Ascending aorta (tissue), 2 donors: ENCODE measurements around the gene CNGA2. TPM values are rescaled to one million over a fixed set of nuclear protein-coding genes. Genes with fewer than 3 reads are reported as not detected.

Experiments used
- DNase-seq, 2 donors: peaks; one replicate each; pipeline ENCODE4 v3.0.0-alpha.2; 2019; ENCODE audit warnings: low spot score in 2 of 2
- H3K27ac ChIP-seq, 2 donors: fragments of 200-600 bp; sonication (generic); one replicate each; pipeline ENCODE4 v1.5.1; 2016 to 2017; ENCODE audit warnings: mild to moderate bottlenecking in 1 of 2
- H3K27me3 ChIP-seq: fragments of 200-600 bp; sonication (generic); one replicate; pipeline ENCODE4 v1.5.1; 2017
- H3K36me3 ChIP-seq, 2 donors: fragments of 200-600 bp; sonication (generic); one replicate each; pipeline ENCODE4 v1.5.1; 2016
- H3K4me1 ChIP-seq, 2 donors: fragments of 200-600 bp; sonication (generic); one replicate each; pipeline ENCODE4 v1.5.1; 2016 to 2017; ENCODE audit warnings: mild to moderate bottlenecking in 1 of 2
- H3K4me3 ChIP-seq, 2 donors: fragments of 200-600 bp; sonication (generic); one replicate each; pipeline ENCODE4 v1.5.1; 2016 to 2017; ENCODE audit warnings: mild to moderate bottlenecking in 1 of 2
- H3K9me3 ChIP-seq, 2 donors: fragments of 200-600 bp; sonication (generic); one replicate each; pipeline ENCODE4 v1.5.1; 2016
- intact Hi-C: fragments of 100-400 bp; cut with DNase I; formaldehyde crosslinking; loops from one replicate; pipeline ENCODE4 v1.15.1; 2023
- total RNA-seq: library from RNA; depleted of rRNA; stranded (reverse); fragments of >200 nt; gene quantifications from one replicate; pipeline ENCODE4 v1.1.0, GENCODE V29; 2016
- TF ChIP-seq, protein P1 (sequence below), 3 experiments: fragments of 200-600 bp in 2 of 3; fragments of 450-650 bp in 1 of 3; sonication (generic) in 2 of 3; IDR thresholded peaks; one replicate each; pipeline ENCODE4 v1.5.1; 2016 to 2019; ENCODE audit warnings: antibody characterized with exemption in 3 of 3, mild to moderate bottlenecking in 1 of 3, moderate library complexity in 1 of 3

CNGA2 gene
- total RNA-seq, 1 donor from 2014 or later: not detected

DNA sequence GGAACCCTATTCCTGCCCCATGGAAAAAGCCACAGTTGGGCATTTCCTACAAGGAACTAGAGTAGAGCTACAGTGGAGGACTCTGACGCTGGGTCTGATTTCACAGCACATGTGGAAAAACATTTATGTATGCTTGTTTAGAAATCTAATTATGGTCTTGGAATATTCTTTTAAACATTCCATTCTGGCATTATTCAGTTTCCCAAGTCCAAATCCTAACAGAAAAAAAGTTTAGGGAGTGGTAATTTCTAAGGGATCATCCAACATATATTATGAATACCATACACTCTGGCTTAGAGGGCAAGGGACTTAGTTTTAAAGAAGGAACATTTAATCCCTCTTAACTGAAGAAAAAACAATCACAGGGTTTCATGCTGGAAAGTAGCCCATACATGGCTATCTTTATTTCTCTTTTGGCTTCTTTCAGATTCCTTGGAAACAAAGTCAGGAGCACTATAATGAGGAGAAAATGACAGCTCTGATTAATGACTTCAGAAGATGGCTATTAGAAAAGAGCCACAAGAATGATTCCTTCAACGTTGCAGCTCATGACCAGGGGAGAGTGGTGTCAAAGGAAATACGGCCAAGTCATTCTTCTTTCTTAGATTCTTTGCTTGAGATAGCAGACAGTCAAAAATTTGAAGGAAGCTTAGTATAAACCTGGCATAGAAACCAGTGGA is 56.1 kb downstream of the CNGA2 start:
- H3K4me1 ChIP-seq: peaks cover 2 to 6% of the 10 kb centered on the region in 2 donors
- H3K9me3 ChIP-seq: no peaks in the 10 kb centered on the region
- intact Hi-C loops: no loop called here
- no peak overlapping the region for H3K4me3 ChIP-seq
- H3K36me3 ChIP-seq: no peaks in the 10 kb centered on the region
- no peak for DNase-seq
- H3K27ac ChIP-seq: peak overlapping the region in 1 of 2 donors; percentile 73
- H3K27me3 ChIP-seq: no peaks in the 10 kb centered on the region
- TF ChIP-seq, protein P1, sequence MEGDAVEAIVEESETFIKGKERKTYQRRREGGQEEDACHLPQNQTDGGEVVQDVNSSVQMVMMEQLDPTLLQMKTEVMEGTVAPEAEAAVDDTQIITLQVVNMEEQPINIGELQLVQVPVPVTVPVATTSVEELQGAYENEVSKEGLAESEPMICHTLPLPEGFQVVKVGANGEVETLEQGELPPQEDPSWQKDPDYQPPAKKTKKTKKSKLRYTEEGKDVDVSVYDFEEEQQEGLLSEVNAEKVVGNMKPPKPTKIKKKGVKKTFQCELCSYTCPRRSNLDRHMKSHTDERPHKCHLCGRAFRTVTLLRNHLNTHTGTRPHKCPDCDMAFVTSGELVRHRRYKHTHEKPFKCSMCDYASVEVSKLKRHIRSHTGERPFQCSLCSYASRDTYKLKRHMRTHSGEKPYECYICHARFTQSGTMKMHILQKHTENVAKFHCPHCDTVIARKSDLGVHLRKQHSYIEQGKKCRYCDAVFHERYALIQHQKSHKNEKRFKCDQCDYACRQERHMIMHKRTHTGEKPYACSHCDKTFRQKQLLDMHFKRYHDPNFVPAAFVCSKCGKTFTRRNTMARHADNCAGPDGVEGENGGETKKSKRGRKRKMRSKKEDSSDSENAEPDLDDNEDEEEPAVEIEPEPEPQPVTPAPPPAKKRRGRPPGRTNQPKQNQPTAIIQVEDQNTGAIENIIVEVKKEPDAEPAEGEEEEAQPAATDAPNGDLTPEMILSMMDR (IDR thresholded peaks at IDR 0.05): no peak

DNA sequence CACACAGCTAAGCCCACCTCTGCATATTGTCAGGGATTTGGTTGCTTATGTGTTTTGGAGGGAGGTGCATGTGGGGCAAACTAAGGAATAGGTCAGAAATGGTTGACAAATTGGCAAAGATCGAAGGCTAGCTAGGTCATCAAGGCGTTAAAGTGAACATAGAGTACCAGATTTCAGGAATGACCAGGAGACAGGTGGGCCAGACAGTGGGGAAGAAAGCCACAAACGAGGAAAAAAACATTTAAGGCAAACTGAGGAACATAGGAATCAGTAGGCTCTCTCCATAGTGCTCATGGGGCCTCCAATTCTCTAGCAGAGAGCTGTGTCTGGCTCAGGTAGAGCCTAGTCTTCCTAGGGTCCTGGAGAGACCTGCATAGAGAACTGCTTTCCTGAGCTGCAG is 57.4 kb downstream of the CNGA2 start:
- Histone ChIP-seq H3K4me3 (no peak overlapping the region), H3K36me3 (no peaks in the 10 kb centered on the region), H3K27me3 (no peaks in the 10 kb centered on the region), H3K4me1 (peaks cover 2 to 6% of the 10 kb centered on the region in 2 donors), H3K27ac (no peak overlapping the region), H3K9me3 (no peaks in the 10 kb centered on the region)
- DNase-seq: no peak
- intact Hi-C loops: no loop called here
- TF ChIP-seq, protein P1 (IDR thresholded peaks at IDR 0.05): no peak

DNA sequence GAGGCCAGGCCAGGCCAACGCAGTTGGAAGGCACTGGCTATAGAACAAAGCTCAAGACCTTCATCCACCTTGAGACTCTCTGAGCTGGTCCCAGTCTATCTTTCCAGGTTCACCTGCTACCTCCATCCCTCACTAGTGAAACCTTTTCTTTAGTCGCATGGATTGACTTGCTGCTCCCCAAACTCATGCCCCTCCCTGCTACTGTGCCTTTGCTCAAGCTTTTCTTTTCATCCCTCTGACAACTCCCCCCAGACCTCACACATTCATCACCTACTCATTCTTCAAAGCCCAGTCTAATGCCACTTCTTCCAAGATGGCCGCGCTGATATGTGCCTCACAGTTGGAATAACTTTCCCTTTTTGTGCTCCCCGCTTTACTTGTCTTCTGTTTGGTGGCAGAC is 58.0 kb downstream of the CNGA2 start:
- H3K36me3 ChIP-seq: no peaks in the 10 kb centered on the region
- no peaks in the 10 kb centered on the region for H3K9me3 ChIP-seq
- no peaks in the 10 kb centered on the region for H3K27me3 ChIP-seq
- intact Hi-C loops: no loop called here
- no peak overlapping the region for H3K27ac ChIP-seq
- DNase-seq: no peak
- TF ChIP-seq, protein P1 (IDR thresholded peaks at IDR 0.05): no peak
- H3K4me1 ChIP-seq: peaks cover 2 to 6% of the 10 kb centered on the region in 2 donors
- no peak overlapping the region for H3K4me3 ChIP-seq

DNA sequence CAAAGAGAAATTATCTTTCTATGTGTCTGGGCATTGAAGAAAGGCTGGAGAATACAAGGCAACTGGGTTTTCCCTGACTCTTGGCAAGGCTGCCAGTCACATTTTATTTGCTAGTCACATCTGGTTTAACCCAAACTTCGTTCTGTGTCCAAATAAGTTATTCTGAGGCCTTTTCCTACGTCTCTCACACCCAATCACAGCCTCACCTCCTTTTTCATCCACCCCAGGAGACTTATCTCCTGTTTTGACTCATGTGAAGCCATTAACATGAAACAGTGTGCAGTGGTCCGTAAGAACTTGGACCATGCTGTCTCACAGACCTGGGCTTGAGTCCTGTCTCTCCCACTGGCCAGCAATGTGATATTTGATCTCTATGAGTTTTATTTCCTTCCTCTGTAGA is 59.3 kb downstream of the CNGA2 start:
- no peak for DNase-seq
- H3K36me3 ChIP-seq: no peaks in the 10 kb centered on the region
- H3K4me1 ChIP-seq: peaks cover 2 to 6% of the 10 kb centered on the region in 2 donors
- no peak overlapping the region for H3K27ac ChIP-seq
- TF ChIP-seq, protein P1 (IDR thresholded peaks at IDR 0.05): no peak
- H3K27me3 ChIP-seq: no peaks in the 10 kb centered on the region
- H3K9me3 ChIP-seq: no peaks in the 10 kb centered on the region
- intact Hi-C loops: no loop called here
- H3K4me3 ChIP-seq: no peak overlapping the region

Other genes with a start within 250 kb of the CNGA2 start
- gene PASD1, start 171.1 kb upstream of the CNGA2 start, total RNA-seq: not detected
- not detected for gene PRRG3, start 39.3 kb upstream of the CNGA2 start, total RNA-seq
- gene FATE1, start 18.7 kb upstream of the CNGA2 start, total RNA-seq: not detected
- not detected for gene MAGEA4, start 178.1 kb downstream of the CNGA2 start, total RNA-seq
- gene GABRE, start 239.9 kb downstream of the CNGA2 start, total RNA-seq: 13.5 TPM